GM12864 (cell line): Measurements from ENCODE around the gene KCNQ5.

Experiments used
- DNase-seq: peaks from one replicate; pipeline ENCODE4 v3.0.0-alpha.2; 2011; ENCODE audit warnings: low read depth
- H3K4me3 ChIP-seq: 2 replicates; pipeline ENCODE4 v1.5.1; 2011; ENCODE audit warnings: mild to moderate bottlenecking, low read depth, low read length, control low read depth
- TF ChIP-seq, protein P1 (sequence below): IDR thresholded peaks from 2 replicates; pipeline ENCODE4 v1.5.1; 2011; ENCODE audit warnings: low read depth, mild to moderate bottlenecking, moderate library complexity, low read length, control low read depth, inconsistent platforms; ENCODE audit errors: missing control alignments

Gene KCNQ5

DNA sequence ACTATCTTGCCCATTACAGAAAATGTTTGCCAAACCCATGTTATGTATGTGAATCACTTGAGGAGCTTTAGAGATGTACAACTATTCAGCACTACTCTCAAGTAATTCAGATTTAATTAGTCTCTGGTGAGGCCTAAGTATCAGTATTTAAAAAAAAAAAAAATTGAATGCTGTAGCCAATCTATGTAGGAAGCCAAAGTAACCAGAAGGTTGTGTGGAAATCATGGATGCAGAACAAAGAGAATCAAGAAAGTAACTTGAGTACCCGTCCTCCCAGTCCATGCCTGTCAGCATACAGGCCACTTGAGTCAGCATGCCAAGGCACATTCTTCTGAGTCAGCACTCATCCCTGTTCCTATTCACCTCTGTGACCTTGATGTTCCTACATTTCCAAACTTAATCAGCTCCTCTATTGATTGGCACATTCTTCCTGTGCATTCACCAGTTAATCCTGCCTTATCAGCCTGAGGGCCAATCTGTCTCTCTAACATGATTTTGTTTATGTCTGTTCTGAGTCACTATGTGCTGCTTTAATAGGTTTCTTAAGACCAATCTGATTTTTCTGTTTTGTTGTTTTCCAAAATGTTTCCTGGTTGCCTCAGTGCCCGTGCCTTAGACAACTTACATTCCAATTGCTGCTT is 165.6 kb downstream of the KCNQ5 start:
- TF ChIP-seq, protein P1, sequence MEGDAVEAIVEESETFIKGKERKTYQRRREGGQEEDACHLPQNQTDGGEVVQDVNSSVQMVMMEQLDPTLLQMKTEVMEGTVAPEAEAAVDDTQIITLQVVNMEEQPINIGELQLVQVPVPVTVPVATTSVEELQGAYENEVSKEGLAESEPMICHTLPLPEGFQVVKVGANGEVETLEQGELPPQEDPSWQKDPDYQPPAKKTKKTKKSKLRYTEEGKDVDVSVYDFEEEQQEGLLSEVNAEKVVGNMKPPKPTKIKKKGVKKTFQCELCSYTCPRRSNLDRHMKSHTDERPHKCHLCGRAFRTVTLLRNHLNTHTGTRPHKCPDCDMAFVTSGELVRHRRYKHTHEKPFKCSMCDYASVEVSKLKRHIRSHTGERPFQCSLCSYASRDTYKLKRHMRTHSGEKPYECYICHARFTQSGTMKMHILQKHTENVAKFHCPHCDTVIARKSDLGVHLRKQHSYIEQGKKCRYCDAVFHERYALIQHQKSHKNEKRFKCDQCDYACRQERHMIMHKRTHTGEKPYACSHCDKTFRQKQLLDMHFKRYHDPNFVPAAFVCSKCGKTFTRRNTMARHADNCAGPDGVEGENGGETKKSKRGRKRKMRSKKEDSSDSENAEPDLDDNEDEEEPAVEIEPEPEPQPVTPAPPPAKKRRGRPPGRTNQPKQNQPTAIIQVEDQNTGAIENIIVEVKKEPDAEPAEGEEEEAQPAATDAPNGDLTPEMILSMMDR: no peak
- no peak overlapping the region for H3K4me3 ChIP-seq
- DNase-seq: no peak

DNA sequence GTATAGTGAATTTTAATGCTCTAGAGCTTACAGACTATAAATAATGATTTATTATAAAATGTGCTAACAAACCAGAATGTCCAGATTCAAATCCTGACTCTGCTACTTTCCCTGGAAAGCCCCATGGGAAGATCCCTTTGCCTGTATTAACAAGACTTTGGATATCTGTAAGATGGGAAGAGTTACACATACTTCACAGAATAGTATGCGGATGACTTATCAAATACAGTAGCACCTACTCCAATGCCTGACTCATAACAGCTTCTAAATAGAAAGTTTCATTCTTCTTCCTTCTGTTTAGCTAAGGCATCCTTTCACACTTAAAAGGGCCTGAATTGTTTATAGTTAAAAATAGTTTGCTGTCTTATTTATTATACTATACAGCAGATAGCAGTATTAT is 166.3 kb downstream of the KCNQ5 start:
- TF ChIP-seq, protein P1: no peak
- DNase-seq: no peak
- no peak overlapping the region for H3K4me3 ChIP-seq

DNA sequence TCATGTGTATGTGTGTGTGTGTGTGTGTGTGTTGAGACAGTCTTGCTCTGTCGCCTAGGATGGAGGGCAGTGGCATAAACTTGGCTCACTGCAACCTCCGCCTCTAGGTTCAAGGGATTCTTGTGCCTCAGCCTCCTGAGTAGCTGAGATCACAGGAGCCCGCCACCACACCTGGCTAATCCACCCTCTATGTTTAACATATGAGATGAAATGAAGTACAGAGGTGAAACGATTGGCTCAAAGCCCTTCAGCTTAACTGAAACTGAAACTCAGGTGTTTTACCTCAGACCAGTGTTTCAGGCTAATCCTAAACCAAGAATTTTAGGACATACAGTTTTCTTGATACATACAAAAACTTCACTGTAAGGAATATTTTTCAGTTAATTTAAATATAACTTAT is 167.3 kb downstream of the KCNQ5 start:
- TF ChIP-seq, protein P1: no peak
- no peak for DNase-seq
- no peak overlapping the region for H3K4me3 ChIP-seq

DNA sequence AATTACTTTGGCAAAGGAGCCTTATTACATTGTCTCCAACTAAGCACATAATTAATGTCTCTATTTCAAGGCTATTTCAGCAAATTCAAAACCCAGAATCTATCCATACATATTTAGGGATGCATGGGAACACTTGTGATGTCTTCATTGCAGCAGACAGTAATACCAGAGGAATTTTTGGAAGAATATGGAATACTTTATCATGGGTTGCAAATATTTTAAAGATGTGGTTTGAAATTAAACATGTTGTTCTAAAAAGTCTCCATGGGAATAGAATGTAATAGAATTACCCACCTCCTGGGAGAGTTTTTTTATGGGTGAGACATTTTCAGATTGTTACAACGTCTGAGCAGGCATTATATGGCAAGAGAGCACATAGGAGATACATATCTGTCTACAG is 170.8 kb downstream of the KCNQ5 start:
- TF ChIP-seq, protein P1: no peak
- DNase-seq: no peak

DNA sequence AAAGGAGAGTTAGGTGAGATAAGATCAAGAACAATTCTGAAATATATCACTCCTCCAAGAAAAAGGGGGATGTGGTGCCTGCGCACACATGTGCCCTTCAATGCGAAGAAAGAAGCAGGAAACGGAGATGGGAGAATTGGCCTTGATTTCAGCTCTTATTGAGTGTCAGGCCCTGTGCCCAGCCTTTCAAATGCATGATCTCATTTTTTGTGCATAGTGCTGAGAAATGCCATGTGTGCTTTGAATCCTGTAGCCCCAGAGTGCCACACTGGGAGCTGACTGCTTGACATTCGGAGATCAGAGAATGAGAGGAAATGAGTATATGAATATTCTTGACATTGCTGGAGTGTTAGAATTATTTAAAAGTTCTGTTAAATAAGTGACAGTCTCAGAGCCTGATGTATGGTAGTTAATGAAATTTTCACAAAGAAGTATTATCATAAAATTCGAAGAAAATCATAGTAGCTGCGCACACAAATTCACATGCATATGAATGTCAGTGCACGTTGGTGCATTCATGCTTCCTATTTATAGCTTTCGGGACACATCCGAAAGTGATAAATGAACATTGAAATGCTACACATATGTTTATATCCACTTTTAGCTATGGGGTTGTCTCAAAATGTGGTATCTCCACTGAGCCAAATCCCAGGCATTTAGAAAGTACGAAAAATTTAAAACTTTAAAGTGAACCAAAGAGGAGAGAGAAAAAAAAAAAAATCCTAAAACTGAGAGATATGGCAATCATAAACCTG is 172.0 kb downstream of the KCNQ5 start:
- TF ChIP-seq, protein P1: no peak
- DNase-seq: no peak
- H3K4me3 ChIP-seq: no peak overlapping the region

More for the DNA sequence above, 170.8 kb downstream of the KCNQ5 start:
- H3K4me3 ChIP-seq: no peak overlapping the region

DNA sequence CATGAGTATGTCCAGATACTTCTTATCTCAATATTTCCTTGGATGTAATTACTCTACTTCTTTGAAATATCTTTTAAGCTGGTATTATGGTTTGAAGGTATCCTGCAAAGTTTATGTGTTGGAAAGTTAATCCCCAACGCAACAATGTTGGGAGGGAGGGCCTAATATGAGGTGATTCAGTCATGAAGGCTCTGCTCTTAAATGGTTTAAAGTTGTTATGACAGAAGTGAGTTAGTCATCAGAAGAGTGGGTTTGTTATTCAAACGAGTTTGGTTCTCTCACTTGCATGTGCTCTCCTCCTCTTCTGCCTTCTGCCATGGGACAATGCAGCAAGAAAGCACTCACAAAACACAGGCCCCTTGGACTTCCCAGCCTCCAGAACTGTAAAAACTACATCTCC is 176.3 kb downstream of the KCNQ5 start:
- DNase-seq: no peak
- no peak overlapping the region for H3K4me3 ChIP-seq
- TF ChIP-seq, protein P1: no peak
